Activated CD4-positive, alpha-beta T cell treated with anti-CD3 and anti-CD28 coated beads, Interleukin-2, amount 50 U/mL, for 4 hours (primary cell): Measurements from ENCODE around the gene CES5A.
"Not testable (repeated sequence)": the region's sequence is repeated elsewhere in the genome, so short reads cannot be mapped to it uniquely, and the experiment has no call there.

Experiments
- DNase-seq, 2 experiments: peaks; one replicate each; pipeline ENCODE4 v3.0.0-alpha.2; 2020

CES5A gene

DNA sequence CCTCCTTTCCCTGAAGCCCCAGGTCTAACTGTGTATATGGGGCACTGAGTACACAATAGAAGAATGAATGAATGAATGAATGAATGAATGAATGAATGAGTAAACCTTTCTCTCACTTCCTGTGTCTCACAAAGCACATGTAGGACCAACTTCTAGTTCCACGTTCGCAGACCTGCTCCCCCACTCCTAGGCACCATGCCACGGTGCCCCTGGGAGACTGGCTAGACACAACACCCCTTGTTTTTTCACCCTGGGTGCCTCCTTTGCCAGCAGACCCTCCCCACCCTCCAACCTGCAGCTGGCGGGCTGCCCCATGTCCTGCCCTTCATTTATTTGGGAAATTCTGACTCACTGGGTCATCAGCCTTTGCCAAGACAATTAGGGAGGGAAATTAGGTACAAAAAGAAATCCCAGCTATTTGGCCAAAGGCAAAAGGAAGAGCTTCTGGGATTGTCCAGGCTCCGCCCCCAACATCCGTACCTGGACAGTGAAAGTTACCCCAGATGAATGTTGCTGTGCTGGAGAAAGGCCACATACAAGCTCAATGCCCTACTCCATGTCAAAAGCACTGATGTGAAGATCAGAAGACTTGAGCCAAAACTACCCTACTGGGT, 50.0 kb downstream of the CES5A start:
- DNase-seq, result no peak

DNA sequence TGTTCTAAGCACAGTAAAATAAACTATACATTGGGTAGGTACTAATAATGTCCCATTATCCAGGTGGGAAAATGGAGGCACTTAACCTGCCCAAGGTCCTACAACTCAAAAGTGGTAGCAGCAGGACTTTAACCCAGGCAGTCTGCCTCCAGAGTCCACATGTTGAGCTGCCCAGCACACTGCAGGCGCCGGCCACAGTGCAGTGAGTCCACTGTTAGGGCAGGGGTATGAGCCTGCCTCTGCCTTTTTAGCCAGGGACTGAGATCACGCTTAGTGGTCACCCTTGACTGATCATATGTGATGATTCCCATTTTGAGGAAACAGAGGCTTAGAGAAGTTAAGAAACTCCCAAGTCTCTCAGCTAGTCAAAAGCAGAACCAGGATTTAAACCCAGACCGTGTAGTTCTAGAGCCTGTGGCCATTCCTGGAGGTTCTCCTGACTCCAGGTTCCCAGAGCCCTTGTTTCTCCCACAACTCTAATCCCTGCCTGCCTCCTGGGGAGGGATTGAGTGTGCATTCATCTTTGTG, 50.6 kb downstream of the CES5A start:
- no peak for DNase-seq

DNA sequence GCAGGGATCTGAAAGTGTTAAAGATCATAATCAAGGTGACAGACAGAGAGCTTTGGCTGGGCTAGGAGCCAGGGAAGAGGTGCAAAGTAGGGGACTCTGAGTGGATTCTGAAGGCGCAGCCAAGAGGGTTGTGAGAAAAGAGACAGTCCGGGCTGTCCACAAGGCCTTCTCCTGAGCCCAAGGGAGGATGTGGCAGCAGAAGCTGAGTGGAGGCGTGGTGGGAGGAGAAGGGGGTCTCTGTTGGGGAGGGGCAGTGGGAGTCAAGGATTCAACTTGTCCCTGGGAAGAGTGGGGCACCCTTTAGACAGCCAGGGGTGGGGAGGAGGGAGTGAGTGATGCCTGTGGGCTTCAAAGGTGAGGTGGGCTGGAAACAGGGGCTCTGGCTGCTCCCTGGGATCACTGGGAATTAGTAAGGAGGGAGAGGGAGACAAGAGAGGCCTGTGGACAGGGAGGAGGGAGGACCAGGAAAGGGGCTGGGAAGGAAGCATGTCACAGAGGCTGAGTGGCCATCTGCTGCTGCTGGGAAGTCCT, 52.8 kb downstream of the CES5A start:
- DNase-seq, result no peak

DNA sequence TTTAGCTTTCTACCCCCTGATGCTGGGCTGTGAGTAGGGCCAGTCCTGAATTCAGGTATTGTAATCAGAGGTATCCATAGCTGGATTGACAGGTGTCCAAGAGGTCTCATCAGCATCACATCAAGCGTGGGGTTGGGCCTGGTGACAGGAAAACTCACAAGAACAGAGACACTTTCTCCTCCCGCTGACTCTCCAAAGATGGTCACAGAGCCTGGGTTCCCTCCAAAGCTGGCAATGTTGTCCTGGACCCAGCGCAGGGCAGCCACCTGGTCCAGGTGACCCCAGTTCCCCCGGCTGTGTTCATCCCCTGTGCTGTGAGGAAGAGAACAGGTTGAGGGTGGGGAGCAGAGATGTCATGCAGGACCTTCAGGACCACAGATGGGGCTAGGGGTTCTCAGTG, 54.0 kb downstream of the CES5A start:
- DNase-seq, result no peak

DNA sequence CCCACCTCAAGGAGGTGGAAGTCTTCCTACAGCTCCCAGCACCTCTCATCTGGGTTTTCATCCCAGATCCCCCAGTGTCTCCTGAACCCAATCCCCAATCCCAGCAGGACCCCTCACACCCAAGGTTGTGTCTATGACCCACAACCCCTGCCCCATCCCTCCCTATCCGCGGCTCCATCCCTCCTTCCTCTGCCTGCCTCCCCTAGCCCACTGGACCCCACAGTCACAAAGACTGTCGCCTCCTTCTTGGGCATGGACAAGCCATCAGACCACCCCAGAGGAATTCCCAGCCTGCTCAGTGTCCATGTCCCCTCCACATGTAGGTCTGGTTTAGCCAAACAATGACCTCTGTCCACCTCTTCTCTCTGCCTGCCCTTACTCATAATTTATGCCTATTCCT, 54.6 kb downstream of the CES5A start:
- DNase-seq, result no peak

DNA sequence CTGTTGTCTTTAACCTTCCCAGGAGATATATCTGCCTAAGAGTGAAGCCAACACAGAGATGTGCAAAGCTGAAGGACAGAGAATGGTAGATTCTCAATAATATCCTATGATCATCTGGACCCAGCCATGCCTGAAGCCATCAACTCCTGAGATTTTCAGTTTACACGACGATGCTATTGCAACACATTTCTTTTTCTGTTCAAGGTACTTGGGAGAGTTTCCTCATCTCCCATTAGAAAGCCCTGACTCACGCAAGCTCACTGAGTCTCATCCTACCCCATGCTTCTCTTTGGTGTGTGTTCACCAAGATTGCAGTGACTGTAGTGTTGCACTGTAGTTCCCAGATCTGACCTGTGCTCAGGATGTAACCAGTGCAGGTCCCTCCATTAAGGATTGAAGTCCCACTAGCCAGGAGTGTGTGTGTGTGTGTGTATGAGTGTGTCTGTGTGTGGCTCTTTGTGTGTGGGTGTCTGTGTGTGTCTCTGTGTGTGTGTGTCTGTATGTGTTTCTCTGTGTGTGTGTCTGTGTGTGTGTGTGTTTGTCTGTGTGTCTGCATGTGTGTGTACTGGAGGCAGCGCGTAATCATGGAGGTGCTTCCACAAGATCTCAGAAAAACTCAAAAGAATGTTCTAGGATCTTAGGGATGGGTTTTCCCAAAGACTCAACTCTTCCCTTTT, 57.8 kb downstream of the CES5A start:
- no peak for DNase-seq

DNA sequence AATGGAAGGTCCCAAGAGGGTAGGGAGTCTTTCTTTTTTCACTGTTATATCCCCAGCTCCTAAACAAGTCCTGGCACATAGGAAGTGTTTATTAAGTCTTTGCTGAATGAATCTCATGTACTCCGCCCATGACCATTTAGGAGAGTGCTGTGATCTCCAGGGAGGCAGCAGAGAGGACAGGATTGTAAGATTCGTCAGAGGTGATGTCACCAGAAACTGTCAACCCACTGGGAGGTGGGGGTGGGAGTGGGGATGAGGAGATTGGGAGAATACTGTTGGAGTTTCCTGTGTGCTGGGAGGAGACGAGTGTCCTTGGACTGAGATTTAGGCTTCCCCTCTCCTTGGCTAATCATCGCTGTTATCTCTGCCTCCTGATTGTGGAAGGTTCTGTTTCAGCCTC, 59.0 kb downstream of the CES5A start:
- not testable (repeated sequence) for DNase-seq

DNA sequence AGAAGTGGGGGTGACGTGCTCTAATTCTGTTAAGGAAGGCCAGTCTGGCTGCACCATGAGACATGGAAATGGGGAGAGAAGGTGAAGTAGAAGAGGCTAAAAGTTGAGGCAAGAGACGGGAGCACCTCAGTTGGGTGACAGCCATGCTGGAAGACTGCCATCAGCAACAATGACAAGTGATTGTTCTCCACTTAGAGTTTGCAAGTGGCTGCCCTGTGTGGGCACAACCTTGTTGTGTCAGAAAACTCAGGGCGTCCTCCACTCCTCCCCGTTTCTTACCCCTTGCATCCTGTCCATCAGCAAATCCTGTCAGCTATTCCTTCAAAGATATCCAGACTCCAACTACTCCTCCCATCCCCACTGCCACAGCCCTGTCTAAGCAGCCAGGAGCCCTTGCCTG, 59.9 kb downstream of the CES5A start:
- no peak for DNase-seq

DNA sequence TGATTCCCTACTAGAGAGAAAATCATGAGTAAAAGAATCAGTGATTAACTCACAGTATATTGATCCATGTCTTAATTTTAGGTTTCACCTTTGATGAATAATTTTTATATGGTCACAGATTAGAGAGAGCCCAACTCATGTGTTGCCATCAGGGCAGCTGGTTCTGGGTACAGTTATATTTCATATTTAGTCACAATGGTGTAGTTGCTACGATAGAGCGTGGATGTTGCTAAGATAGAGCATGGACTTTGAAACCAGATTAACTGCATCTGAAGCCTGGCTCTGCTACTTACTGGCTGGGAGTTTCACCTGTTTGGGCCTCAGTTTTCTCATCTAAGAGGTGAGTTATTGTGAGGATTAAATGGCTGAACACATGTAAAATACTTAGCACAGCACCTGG, 61.0 kb downstream of the CES5A start:
- DNase-seq, result not testable (repeated sequence)

DNA sequence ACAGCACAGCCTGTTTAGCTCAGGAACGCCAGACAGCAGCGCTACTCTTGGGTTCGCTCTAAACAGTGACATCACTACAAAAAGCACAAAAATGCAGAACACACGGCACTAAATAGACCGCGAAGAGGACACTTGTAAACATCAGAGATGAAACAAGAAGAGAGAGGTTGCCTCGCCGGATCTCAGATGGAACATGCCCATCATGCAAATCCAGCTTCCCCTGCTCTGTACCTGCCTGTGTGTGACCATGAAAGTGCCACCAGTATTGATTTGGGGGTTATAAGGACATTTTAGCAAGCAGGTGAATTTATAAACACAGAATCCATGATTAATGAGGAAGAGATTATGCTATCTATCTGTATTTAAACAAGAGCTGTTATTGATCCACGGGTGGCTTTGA, 61.4 kb downstream of the CES5A start:
- not testable (repeated sequence) for DNase-seq

DNA sequence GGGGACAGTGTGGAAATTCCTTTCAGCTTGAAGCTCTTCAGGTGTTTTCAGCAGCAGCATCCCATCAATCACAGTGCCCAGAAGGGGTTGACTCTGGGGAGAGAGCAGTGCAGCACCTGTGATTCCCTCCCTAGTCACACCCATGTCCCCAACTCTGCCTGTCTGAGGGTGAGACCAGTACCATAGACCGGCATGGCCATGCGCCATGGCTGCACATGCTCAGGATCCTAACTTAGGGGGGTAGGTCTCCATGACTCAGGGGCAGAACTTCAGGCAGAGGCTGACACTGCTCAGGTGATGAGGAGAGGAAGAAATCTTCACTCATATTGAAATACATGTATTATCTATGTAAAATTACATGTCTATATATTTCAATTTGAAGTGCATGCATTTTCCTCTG, 62.2 kb downstream of the CES5A start:
- no peak for DNase-seq

DNA sequence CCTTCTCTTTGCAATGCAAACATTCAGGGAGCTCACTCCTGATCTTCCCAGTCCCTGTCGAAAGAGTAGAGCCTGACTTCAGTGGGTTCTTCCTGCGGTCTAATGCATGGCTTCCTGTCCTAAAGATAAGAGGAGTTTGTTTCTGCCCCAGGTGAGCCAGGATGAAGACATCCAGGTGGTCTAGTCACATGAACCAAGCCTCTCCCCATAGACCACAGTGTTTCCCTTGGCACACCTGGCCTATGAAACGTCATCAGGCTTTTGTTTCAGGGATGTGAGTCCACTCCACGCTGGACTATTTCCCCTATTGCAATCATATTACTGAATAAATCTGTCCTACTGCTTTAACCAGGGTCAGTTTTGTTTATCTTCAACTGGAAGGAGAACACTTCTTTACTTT, 63.4 kb downstream of the CES5A start:
- DNase-seq, result no peak

DNA sequence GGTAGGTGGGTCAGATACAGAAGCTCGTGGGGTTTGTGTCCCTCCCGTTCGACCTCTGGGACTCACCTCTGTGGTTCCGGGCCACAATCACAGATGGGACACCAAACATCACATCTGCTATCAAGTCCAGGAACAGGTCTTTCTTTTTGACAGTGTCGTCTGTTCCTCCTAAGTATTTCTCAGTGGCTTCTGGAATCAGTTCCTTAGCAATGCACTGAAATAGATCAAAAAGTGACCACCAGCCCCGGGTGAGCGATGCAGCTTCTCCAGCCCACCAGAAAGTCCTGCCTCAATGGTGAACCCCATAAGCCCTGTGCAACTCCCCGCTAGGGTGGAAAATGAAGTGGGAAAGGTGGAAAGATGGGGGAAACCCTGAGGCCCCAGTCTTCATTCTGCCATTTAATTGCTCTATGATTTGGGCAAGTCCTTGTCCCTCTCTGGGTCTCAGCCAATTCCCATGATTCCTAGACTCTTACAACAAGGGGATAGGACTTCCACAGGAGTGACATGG, 64.7 kb downstream of the CES5A start:
- no peak for DNase-seq

DNA sequence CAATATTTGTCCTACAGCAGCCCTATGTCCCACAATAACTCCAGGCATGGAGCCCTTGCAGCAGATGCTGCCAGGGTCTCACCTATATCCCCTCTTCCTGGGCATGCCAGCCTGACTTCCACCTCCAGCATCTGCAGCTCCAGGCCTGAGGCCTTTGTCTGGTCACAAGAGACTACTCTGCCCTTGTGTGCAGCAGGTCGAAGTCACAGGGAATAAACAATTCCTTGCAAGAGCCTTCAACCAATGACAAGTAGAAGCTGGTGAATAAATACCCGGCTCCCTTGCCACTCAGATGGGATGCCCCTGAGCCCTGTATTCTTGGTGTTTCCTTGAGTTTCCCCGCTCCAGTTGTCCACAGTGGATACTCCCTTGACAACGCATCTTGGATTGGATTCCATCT, 65.3 kb downstream of the CES5A start:
- DNase-seq, result no peak

DNA sequence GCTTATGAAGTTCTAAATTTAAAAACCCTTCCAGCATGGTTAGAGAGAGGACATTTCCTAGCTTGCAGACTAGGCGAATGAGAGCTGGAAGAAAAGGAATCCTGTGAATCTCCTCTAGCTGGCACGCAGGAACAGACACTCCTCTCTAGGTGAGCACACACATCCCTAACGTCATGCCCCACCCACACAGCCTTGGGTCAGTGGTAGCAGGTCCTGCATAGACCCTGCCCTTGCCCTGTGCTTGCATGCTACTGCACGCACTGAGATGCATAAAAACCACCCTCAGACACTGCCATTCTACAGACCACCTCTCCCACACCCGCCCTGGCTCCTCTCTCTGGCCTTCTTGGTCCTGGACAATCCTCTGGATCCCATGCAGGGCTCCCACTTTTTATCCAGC, 65.8 kb downstream of the CES5A start:
- DNase-seq, result no peak

DNA sequence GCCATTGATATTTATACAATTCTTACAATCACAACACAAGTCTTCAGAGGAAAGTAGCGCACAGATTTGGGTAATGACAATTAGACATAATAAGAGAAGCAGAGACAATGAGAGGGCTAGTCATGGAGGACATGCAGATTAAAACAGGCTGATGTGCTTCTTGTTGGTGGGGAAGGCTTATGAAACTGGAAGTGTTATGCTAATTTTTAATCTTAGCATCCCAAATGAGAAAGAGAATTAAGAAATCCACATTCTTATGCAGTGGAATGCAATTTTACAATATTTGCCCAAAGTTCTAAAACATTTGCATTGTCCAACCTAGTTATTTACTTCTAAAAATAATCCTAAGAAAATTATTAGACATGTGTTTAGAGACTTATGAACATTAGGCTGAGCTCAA, 66.9 kb downstream of the CES5A start:
- not testable (repeated sequence) for DNase-seq

DNA sequence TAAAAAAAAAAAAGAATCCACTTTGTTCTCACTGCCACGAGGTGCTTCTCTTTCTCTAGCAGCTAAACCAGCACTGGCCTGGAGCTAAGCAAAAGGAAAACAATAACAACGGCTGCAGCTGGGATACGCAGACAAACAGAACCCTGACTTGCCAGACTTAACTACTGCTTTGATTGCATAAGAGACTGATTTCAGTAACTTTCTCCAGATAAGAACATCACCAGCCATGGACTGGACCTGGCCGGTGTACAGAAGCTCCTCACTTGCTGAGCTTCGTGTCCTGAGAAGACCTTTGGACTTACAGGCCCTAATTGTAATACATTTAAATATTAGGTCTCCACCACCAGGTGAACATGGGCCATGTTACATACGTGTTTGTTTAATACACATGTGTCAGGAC, 70.1 kb downstream of the CES5A start:
- not testable (repeated sequence) for DNase-seq

DNA sequence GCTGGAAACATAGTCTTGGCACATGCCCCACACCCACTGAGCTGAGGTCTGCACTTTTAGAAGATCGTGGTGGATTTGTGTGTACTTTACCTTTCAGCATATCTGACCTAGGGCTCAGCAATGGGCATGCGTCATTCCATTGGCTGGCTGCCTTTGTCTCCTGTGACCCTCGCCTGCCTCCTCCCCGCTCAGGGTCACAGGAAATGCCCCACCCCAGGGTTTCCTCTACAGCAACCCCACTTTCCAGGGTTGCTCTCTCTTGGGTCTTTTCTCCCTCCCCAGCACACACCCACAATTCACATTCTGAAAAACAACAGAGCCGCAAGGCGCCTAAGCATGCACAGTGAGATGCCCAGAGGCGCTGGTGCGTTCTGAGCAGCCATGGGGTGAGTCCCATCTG, 71.5 kb downstream of the CES5A start:
- not testable (repeated sequence) for DNase-seq
